ENCODE results near the gene KLK10. TPM values are rescaled to one million over a fixed set of nuclear protein-coding genes. Genes with fewer than 3 reads are reported as not detected.
"Not testable (repeated sequence)": the region's sequence is repeated elsewhere in the genome, so short reads cannot be mapped to it uniquely, and the experiment has no call there.

KLK10 gene
- total RNA-seq, 1 donor from 2014 or later = not detected

GRCh38 chr19:50998686-50999085 lies 20.8 kb downstream of the KLK10 start:
- H3K4me3 Mint-ChIP-seq = no peak overlapping the region
- H3K36me3 Mint-ChIP-seq (ENCODE audit: low read depth) = no peaks in the 10 kb centered on the region
- no peak overlapping the region for H3K27ac Mint-ChIP-seq
- ChIA-PET CTCF (no interaction called here), POLR2A (no interaction called here)
- intact Hi-C loops (cut with micrococcal nuclease) = no loop called here
- peaks cover 24% of the 10 kb centered on the region for H3K27me3 Mint-ChIP-seq
- no peaks in the 10 kb centered on the region for H3K4me1 Mint-ChIP-seq
- DNase-seq (no peak), ATAC-seq (ENCODE audit: low read depth) (no peak)
- H3K9me3 Mint-ChIP-seq = peaks cover 3% of the 10 kb centered on the region
- no peak for TF ChIP-seq CTCF (IDR thresholded peaks at IDR 0.05)

- no peak overlapping the region for H3K4me3 Mint-ChIP-seq
Observed at GRCh38 chr19:50998061-50998460, 21.4 kb downstream of the KLK10 start.

DNA sequence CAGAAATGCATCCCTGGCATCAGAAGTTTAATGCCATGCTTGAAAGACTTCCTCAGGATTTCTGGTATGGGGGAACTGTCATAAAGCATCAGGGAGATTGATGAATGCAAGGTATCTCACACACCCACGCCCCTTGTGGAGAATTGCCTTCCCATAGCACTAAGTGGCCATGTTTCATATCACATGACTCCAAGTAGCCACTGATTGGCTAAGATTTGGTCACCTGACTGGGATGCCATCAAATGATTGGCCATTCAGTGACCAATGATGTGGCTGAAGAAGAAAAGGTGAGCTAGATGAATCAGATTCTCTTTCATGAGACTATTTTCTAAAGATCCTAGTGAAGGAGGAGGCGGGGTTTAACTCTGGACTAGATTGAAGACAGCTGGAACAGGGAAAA lies 25.4 kb downstream of the KLK10 start:
- Mint-ChIP-seq H3K4me1 (no peaks in the 10 kb centered on the region), H3K36me3 (ENCODE audit: low read depth) (no peaks in the 10 kb centered on the region), H3K4me3 (no peak overlapping the region), H3K27me3 (peaks cover 23% of the 10 kb centered on the region), H3K9me3 (peaks cover 3% of the 10 kb centered on the region), H3K27ac (no peak overlapping the region)
- TF ChIP-seq CTCF (IDR thresholded peaks at IDR 0.05) = no peak
- ChIA-PET CTCF (no interaction called here), POLR2A (no interaction called here)
- intact Hi-C loops (cut with micrococcal nuclease) = no loop called here
- no peak for ATAC-seq (ENCODE audit: low read depth)
- DNase-seq = no peak

More at GRCh38 chr19:50998061-50998460, 21.4 kb downstream of the KLK10 start:
- Mint-ChIP-seq H3K4me1 (no peaks in the 10 kb centered on the region), H3K9me3 (peaks cover 3% of the 10 kb centered on the region), H3K27me3 (peaks cover 24% of the 10 kb centered on the region), H3K36me3 (ENCODE audit: low read depth) (no peaks in the 10 kb centered on the region), H3K27ac (no peak overlapping the region)
- DNase-seq = no peak
- intact Hi-C loops (cut with micrococcal nuclease) = no loop called here
- no peak for ATAC-seq (ENCODE audit: low read depth)
- TF ChIP-seq CTCF (IDR thresholded peaks at IDR 0.05) = no peak
- CTCF ChIA-PET = no interaction called here
- POLR2A ChIA-PET = no interaction called here

- POLR2A ChIA-PET = no interaction called here
- CTCF ChIA-PET = interaction anchor here (0.6 kb wide), 1 partner anchor 788 kb away, joined by 4 read pairs; no protein-coding TSS in a partner anchor
- Mint-ChIP-seq H3K4me3 (no peak overlapping the region), H3K4me1 (no peaks in the 10 kb centered on the region), H3K27me3 (peaks cover 25% of the 10 kb centered on the region), H3K9me3 (peaks cover 3% of the 10 kb centered on the region), H3K36me3 (ENCODE audit: low read depth) (no peaks in the 10 kb centered on the region), H3K27ac (no peak overlapping the region)
- ATAC-seq (ENCODE audit: low read depth) = no peak
- no peak for DNase-seq
- TF ChIP-seq CTCF (IDR thresholded peaks at IDR 0.05) = no peak
- intact Hi-C loops (cut with micrococcal nuclease) = no loop called here
Observed at GRCh38 chr19:50992666-50993035, 26.9 kb downstream of the KLK10 start.

GRCh38 chr19:50984416-50984815 lies 35.1 kb downstream of the KLK10 start:
- H3K4me1 Mint-ChIP-seq; CTCF ChIA-PET; DNase-seq; H3K4me3 Mint-ChIP-seq; H3K36me3 Mint-ChIP-seq (ENCODE audit: low read depth); intact Hi-C loops (cut with micrococcal nuclease); POLR2A ChIA-PET; ATAC-seq (ENCODE audit: low read depth); H3K27ac Mint-ChIP-seq; H3K9me3 Mint-ChIP-seq: not testable (repeated sequence)
- H3K27me3 Mint-ChIP-seq = peaks cover 37% of the 10 kb centered on the region

- Mint-ChIP-seq H3K36me3 (ENCODE audit: low read depth) (no peaks in the 10 kb centered on the region), H3K27me3 (peaks cover 37% of the 10 kb centered on the region), H3K4me1 (no peaks in the 10 kb centered on the region), H3K4me3 (no peak within 1 kb of the TSS), H3K9me3 (no peaks in the 10 kb centered on the region), H3K27ac (no peak within 1 kb of the TSS)
- DNase-seq (no peak), ATAC-seq (ENCODE audit: low read depth) (no peak)
- ChIA-PET POLR2A (no interaction called here), CTCF (no interaction called here)
- intact Hi-C loops (cut with micrococcal nuclease) = no loop called here
- TF ChIP-seq CTCF (IDR thresholded peaks at IDR 0.05) = no peak
Observed at GRCh38 chr19:50983625-50984292, 35.8 kb downstream of the KLK10 start, which contains the start of gene KLK7. KLK7 (minus strand) TSS chr19:50983917; CDS start chr19:50982399, 1,518 bp downstream.
